GM10847 (cell line): Measurements from ENCODE around the gene KLHL18.

ENCODE experiments used
- POLR2A ChIP-seq: IDR thresholded peaks from 2 replicates; pipeline ENCODE4 v1.6.1; 2011; ENCODE audit not compliant: insufficient read length; ENCODE audit errors: extremely low read depth

Gene KLHL18

GRCh38 chr3:47339951-47340350 is 57.2 kb downstream of the KLHL18 start:
- TF ChIP-seq POLR2A, result no peak

- no peak for TF ChIP-seq POLR2A
These were observed 58.1 kb downstream of the KLHL18 start for GRCh38 chr3:47340866-47341265.

- no peak for TF ChIP-seq POLR2A
These were observed 59.4 kb downstream of the KLHL18 start for GRCh38 chr3:47342151-47342550.

- no peak for TF ChIP-seq POLR2A
These were observed 60.1 kb downstream of the KLHL18 start for GRCh38 chr3:47342812-47343211.

- TF ChIP-seq POLR2A, result no peak
These were observed 60.8 kb downstream of the KLHL18 start for GRCh38 chr3:47343471-47343971.

DNA sequence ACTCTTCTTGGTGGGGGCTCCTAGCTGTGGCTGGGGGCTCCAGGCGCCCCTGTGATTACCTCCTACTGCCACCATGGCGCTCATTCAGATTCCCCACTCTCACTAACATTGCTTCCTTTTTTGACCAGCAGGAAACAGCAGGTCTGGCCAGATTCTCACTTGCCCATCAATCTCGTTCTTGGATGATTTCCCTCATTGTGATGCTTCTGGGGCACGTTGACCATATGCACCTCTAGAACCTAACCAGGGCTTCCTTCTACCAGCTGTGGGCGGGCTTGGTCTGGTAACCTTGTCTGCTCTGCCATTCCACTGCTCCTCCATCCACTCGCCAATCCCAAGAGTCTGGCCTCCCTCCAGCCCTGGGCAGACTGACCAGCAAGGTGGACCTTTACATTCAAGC is 62.2 kb downstream of the KLHL18 start:
- no peak for TF ChIP-seq POLR2A

DNA sequence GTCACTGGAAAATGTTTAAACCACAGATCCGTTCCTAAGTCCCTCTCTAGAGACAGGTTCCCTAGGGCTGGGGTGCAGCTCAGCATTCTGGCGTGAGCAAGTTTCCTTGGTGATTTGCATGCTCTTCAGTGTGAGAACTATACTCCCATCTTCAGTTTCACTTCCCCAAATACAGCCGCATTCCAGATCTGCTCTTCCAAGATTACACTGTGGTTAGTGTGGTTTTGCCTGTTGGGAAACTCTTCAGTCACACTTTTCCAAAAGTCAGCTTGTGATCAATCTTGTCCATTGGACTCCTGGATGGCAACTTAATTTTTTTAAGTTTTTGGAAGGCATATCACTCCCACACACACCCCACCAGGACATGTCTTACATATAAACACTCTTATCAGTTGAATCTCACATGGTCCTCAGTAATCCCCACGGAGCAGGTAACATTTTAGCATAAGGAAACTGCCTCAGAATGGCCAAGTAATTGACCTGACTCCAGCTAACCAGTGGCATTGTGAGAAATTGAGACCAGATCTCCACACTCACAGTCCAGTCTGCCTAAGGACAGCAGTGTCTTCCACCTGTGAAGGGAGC is 64.6 kb downstream of the KLHL18 start:
- TF ChIP-seq POLR2A, result no peak

GRCh38 chr3:47348411-47349154 is 65.8 kb downstream of the KLHL18 start:
- TF ChIP-seq POLR2A, result no peak

- TF ChIP-seq POLR2A, result no peak
These were observed 72.3 kb downstream of the KLHL18 start for GRCh38 chr3:47355010-47355409.

- no peak for TF ChIP-seq POLR2A
These were observed 73.5 kb downstream of the KLHL18 start for GRCh38 chr3:47356201-47356600.

DNA sequence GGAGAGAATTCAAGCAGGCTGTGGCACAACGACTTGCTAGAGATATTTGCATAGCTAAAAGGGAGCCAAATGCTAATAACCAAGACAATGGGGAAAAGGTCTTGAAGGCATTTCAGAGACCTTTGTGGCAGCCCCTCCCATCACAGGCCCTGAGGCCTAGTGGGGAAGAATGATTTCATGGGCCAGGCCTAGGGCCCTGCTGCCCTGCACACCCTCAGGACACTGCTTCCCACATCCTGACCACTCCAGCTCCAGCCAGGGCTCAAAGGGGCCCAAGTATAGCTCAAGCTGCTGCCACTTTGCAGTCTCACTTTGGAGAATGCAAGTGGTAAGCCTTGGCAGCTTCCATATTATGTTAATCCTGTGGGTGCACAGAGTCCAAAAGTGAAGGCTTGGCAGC is 76.6 kb downstream of the KLHL18 start:
- TF ChIP-seq POLR2A, result no peak

- no peak for TF ChIP-seq POLR2A
These were observed 80.0 kb downstream of the KLHL18 start for GRCh38 chr3:47362701-47363100.

DNA sequence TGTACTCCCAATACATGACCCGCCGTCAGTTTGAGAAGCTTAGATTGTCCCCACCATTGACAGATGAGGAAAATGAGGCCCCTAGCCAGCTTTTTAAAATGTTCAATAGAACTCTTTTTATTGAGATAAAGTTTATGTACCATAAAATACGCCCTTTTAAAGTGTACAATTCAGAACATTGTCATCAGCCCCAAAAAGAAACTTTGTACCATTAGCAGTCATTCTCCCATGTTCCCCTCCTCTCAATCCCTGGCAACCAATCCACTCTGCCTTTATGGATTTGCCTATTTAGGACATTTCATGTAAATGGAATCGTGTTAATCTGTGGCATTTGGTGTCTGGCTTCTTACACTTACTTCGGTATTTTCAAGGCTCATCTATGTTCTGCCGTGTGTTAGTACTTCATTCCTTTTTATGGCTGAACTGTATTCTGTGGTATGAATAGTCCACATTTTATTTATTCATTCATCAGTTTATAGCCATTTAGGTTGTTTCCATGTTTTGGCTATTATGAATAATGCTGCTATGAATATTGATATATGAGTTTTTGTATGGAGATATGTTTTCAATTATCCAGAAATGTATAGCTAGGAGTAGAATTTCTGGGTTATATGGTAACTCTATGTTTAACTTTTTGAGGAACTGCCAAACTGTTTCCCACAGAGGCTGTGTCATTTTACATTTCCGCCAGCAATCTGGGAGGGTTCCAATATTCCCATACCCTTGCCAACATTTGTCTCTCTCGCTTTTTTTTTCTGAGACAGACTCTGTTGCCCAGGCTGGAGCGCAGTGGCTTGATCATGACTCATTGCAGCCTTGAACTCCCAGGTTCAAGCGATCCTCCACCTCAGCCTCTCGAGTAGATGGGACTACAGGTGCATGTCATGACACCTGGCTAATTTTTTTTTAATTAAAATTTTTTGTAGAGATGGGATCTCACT is 82.7 kb downstream of the KLHL18 start:
- TF ChIP-seq POLR2A, result no peak

GRCh38 chr3:47366833-47367232 is 84.1 kb downstream of the KLHL18 start:
- TF ChIP-seq POLR2A, result no peak

DNA sequence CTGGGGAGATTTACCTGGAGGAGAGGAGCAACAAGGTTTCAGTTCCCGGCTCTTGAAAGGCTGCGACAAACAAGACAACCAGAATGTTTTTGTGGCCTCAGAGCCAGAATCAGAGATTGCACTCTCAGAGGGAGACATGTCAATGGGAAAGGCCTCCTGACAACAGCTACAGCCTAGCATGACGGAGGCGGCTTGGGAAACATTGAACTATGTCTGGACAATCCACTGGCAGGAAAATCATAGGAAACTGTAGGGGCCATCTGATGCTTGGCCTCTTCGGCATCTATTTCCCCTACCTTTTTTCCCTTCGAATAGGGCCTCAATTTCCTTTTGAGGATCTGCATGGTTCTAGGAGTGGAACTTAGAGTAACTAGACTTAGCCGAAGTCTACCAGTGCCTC is 84.9 kb downstream of the KLHL18 start:
- no peak for TF ChIP-seq POLR2A
